H1 (cell line): Measurements from ENCODE around the gene SGK1. TPM values are rescaled to one million over a fixed set of nuclear protein-coding genes. Genes with fewer than 3 reads are reported as not detected.

Source experiments
- CTCF ChIA-PET: fragments of 300-600 bp; sonication (Branson Sonifier 250); formaldehyde crosslinking; loops from one replicate; lab custom pipeline; 2021; ENCODE audit not compliant: partially characterized antibody; lab: Charles Lee
- POLR2A ChIA-PET: fragments of 300-600 bp; sonication (Branson Sonifier 250); formaldehyde crosslinking; loops from one replicate; lab custom pipeline; 2021; ENCODE audit warnings: inconsistent platforms; ENCODE audit not compliant: partially characterized antibody; lab: Charles Lee
- DNase-seq, 2 experiments: peaks; one replicate each; pipeline versions ENCODE4 v3.0.0 to v3.0.0-alpha.2; 2010 to 2022; ENCODE audit warnings: low spot score in 2 of 2, low read depth in 1 of 2, mixed read lengths in 1 of 2
- FAIRE-seq: peaks from 2 replicates; lab custom pipeline; 2011; peaks lifted over from hg19 to GRCh38; lab: Jason Lieb, UNC
- H2AFZ ChIP-seq: 2 replicates; pipeline ENCODE4 v1.8.1; 2012; ENCODE audit warnings: low read length, inconsistent platforms
- H2AK5ac ChIP-seq: 2 replicates; pipeline ENCODE4 v1.6.1; 2013; ENCODE audit warnings: low read depth, low read length
- H2BK120ac ChIP-seq: replicated peaks from 2 replicates; pipeline ENCODE3; 2013; ENCODE audit warnings: low read depth, low read length, inconsistent platforms
- H2BK12ac ChIP-seq: 2 replicates; pipeline ENCODE4 v1.6.1; 2013; ENCODE audit warnings: low read depth, low read length
- H2BK15ac ChIP-seq: 2 replicates; pipeline ENCODE4 v1.6.1; 2013; ENCODE audit warnings: low read length
- H2BK20ac ChIP-seq: 2 replicates; pipeline ENCODE4 v1.6.1; 2013; ENCODE audit warnings: low read length
- H2BK5ac ChIP-seq: 2 replicates; pipeline ENCODE4 v1.6.1; 2013; ENCODE audit warnings: low read depth, low read length
- H3K14ac ChIP-seq: 2 replicates; pipeline ENCODE4 v1.6.1; 2013; ENCODE audit warnings: inconsistent platforms; ENCODE audit not compliant: insufficient read length
- H3K18ac ChIP-seq: 2 replicates; pipeline ENCODE4 v1.6.1; 2013; ENCODE audit warnings: low read length; ENCODE audit errors: extremely low read depth
- H3K23ac ChIP-seq: 2 replicates; pipeline ENCODE4 v1.6.1; 2013; ENCODE audit warnings: inconsistent platforms; ENCODE audit not compliant: insufficient read length
- H3K23me2 ChIP-seq: 2 replicates; pipeline ENCODE4 v1.6.1; 2013; ENCODE audit warnings: low read depth, low read length
- H3K27ac ChIP-seq: 2 replicates; pipeline ENCODE4 v1.6.1; 2011; ENCODE audit warnings: low read depth, low read length, inconsistent platforms
- H3K27me3 ChIP-seq, 4 experiments: replicated peaks in 1 of 4; 1 replicate in 1 of 4; 2 replicates in 3 of 4; pipeline versions ENCODE4 v1.6.1 to v1.8.1; 2011 to 2013; ENCODE audit warnings: low read length in 3 of 4, mild to moderate bottlenecking in 3 of 4, inconsistent platforms in 2 of 4, mixed read lengths in 2 of 4, moderate library complexity in 1 of 4; ENCODE audit not compliant: control insufficient read depth in 3 of 4, insufficient read depth in 3 of 4; ENCODE audit errors: extremely low read depth in 1 of 4
- H3K36me3 ChIP-seq, 4 experiments: 2 replicates each; pipeline versions ENCODE4 v1.6.1 to v1.8.1; 2011 to 2013; ENCODE audit warnings: mild to moderate bottlenecking in 4 of 4, low read length in 3 of 4, moderate library complexity in 2 of 4, control low read depth in 1 of 4, inconsistent platforms in 1 of 4; ENCODE audit not compliant: insufficient read depth in 4 of 4, control insufficient read depth in 2 of 4
- H3K4ac ChIP-seq: replicated peaks from 2 replicates; pipeline ENCODE3; 2013; ENCODE audit warnings: low read length, low read depth, mixed read lengths, inconsistent platforms; ENCODE audit not compliant: insufficient read length
- H3K4me1 ChIP-seq, 4 experiments: replicated peaks in 1 of 4; 1 replicate in 1 of 4; 2 replicates in 3 of 4; pipeline versions ENCODE4 v1.6.1 to v1.8.1; 2011 to 2013; ENCODE audit warnings: low read length in 3 of 4, inconsistent platforms in 2 of 4, mixed read lengths in 1 of 4; ENCODE audit not compliant: insufficient read depth in 4 of 4, control insufficient read depth in 3 of 4
- H3K4me2 ChIP-seq, 2 experiments: 2 replicates each; pipeline versions ENCODE4 v1.6.1 to v1.8.1; 2011 to 2013; ENCODE audit warnings: low read depth in 2 of 2, low read length in 2 of 2, control low read depth in 1 of 2, inconsistent platforms in 1 of 2, mild to moderate bottlenecking in 1 of 2; ENCODE audit not compliant: insufficient read depth in 1 of 2
- H3K4me3 ChIP-seq, 4 experiments: fragments of 200-600, 300-600 bp in 1 of 4; sonication (generic), shearing (Covaris generic), sonication (Bioruptor Twin) in 1 of 4; 2 replicates each; pipeline versions ENCODE4 v1.5.1 to v1.8.1; 2011 to 2016; ENCODE audit warnings: low read length in 4 of 4, low read depth in 3 of 4, control low read depth in 2 of 4, inconsistent platforms in 2 of 4, mild to moderate bottlenecking in 2 of 4, mixed read lengths in 1 of 4, moderate library complexity in 1 of 4; ENCODE audit not compliant: insufficient read depth in 2 of 4; ENCODE audit errors: extremely low read depth in 1 of 4
- H3K56ac ChIP-seq: replicated peaks from 2 replicates; pipeline ENCODE3; 2013; ENCODE audit warnings: low read depth, mild to moderate bottlenecking, mixed read lengths, low read length, inconsistent platforms; ENCODE audit not compliant: insufficient read length
- H3K79me1 ChIP-seq: 2 replicates; pipeline ENCODE4 v1.6.1; 2013; ENCODE audit warnings: low read depth, low read length, control low read depth
- H3K79me2 ChIP-seq, 2 experiments: 2 replicates each; pipeline versions ENCODE4 v1.6.1 to v1.8.1; 2012 to 2013; ENCODE audit warnings: low read length in 2 of 2, mild to moderate bottlenecking in 2 of 2, inconsistent platforms in 1 of 2; ENCODE audit not compliant: insufficient read depth in 2 of 2, control insufficient read depth in 1 of 2
- H3K9ac ChIP-seq, 4 experiments: replicated peaks in 1 of 4; 1 replicate in 1 of 4; 2 replicates in 3 of 4; pipeline versions ENCODE4 v1.6.1 to v1.8.1; 2011 to 2013; ENCODE audit warnings: low read depth in 3 of 4, low read length in 3 of 4, control low read depth in 2 of 4, mild to moderate bottlenecking in 2 of 4, moderate library complexity in 2 of 4, inconsistent platforms in 1 of 4; ENCODE audit errors: extremely low read depth in 1 of 4
- H3K9me3 ChIP-seq, 2 experiments: 2 replicates each; pipeline versions ENCODE4 v1.6.1 to v1.8.1; 2012 to 2013; ENCODE audit warnings: mild to moderate bottlenecking in 2 of 2, moderate library complexity in 2 of 2, control low read depth in 1 of 2, inconsistent platforms in 1 of 2, low read depth in 1 of 2, low read length in 1 of 2, mixed read lengths in 1 of 2; ENCODE audit not compliant: insufficient read depth in 2 of 2
- H4K20me1 ChIP-seq, 2 experiments: replicated peaks in 1 of 2; 2 replicates each; pipeline versions ENCODE3 to v1.8.1; 2011 to 2013; ENCODE audit warnings: inconsistent platforms in 2 of 2, low read length in 2 of 2, mild to moderate bottlenecking in 1 of 2; ENCODE audit not compliant: insufficient read depth in 2 of 2, control insufficient read depth in 1 of 2
- H4K5ac ChIP-seq: 2 replicates; pipeline ENCODE4 v1.6.1; 2013; ENCODE audit warnings: low read length, low read depth, mixed read lengths, inconsistent platforms; ENCODE audit not compliant: insufficient read length
- H4K8ac ChIP-seq: 2 replicates; pipeline ENCODE4 v1.8.0; 2013; ENCODE audit warnings: mild to moderate bottlenecking, moderate library complexity, low read length, inconsistent platforms; ENCODE audit not compliant: insufficient read depth; ENCODE audit errors: extremely low read depth
- H4K91ac ChIP-seq: replicated peaks from 2 replicates; pipeline ENCODE3; 2013; ENCODE audit warnings: low read length, mixed read lengths, inconsistent platforms; ENCODE audit not compliant: insufficient read length
- BCL11A ChIP-seq, 2 experiments: IDR thresholded peaks; one replicate each; pipeline ENCODE4 v1.6.1; 2011; ENCODE audit warnings: low read depth in 2 of 2, low read length in 2 of 2, mild to moderate bottlenecking in 2 of 2
- EP300 ChIP-seq, 2 experiments: IDR thresholded peaks; 1 replicate in 1 of 2; 2 replicates in 1 of 2; pipeline ENCODE4 v1.6.1; 2011 to 2012; ENCODE audit warnings: low read depth in 2 of 2, low read length in 2 of 2, mild to moderate bottlenecking in 2 of 2, borderline replicate concordance in 1 of 2, inconsistent platforms in 1 of 2, moderate library complexity in 1 of 2
- EZH2 ChIP-seq: fragments of 200-600 bp; sonication (generic); IDR thresholded peaks from 2 replicates; pipeline ENCODE4 v1.7.1; 2012; ENCODE audit warnings: low read depth, mild to moderate bottlenecking, moderate library complexity, low read length, inconsistent platforms; ENCODE audit not compliant: severe bottlenecking
- KDM1A ChIP-seq: fragments of 200-600, 300-600 bp; sonication (generic); IDR thresholded peaks from 2 replicates; pipeline ENCODE4 v1.7.1; 2016; ENCODE audit warnings: mild to moderate bottlenecking, low read length, borderline replicate concordance
- KDM4A ChIP-seq: IDR thresholded peaks from one replicate; pipeline ENCODE4 v1.7.1; 2012; ENCODE audit warnings: low read depth, mild to moderate bottlenecking, moderate library complexity, low read length, inconsistent platforms; ENCODE audit not compliant: severe bottlenecking
- MAFK ChIP-seq: IDR thresholded peaks from 2 replicates; pipeline ENCODE4 v1.6.1; 2012; ENCODE audit warnings: low read depth, mild to moderate bottlenecking, improper control_type of control experiment, low read length
- ZNF274 ChIP-seq: IDR thresholded peaks from 2 replicates; pipeline ENCODE4 v1.7.0; 2012; ENCODE audit warnings: low read length, borderline replicate concordance; ENCODE audit errors: extremely low read depth
- WGBS, 2 experiments: shearing (Covaris generic) in 1 of 2; methylation state at CpG; one replicate each; pipeline versions ENCODE4 v1.1.6 to v1.1.7; 2013 to 2015; ENCODE audit warnings: low lambda C conversion rate in 2 of 2, mixed read lengths in 2 of 2, inconsistent platforms in 1 of 2, low coverage in 1 of 2, missing lambda C conversion rate in 1 of 2; ENCODE audit not compliant: insufficient replicate concordance in 2 of 2, insufficient coverage in 1 of 2, insufficient read length in 1 of 2; ENCODE audit errors: extremely low coverage in 1 of 2, missing lambda C conversion rate in 1 of 2; 5-methylcytosine and 5-hydroxymethylcytosine counted together
- polyA plus RNA-seq, 7 experiments: library from polyadenylated mRNA; depleted of rRNA in 3 of 7; stranded (reverse) in 5 of 7; unstranded in 2 of 7; fragments of >200 nt in 5 of 7; fragments of 200-250 nt in 2 of 7; gene quantifications; 1 replicate in 5 of 7; 2 replicates in 1 of 7; 4 replicates in 1 of 7; pipeline versions ENCODE4 v1.2.1 to v1.2.3, GENCODE V29; 2011 to 2013; ENCODE audit warnings: missing spikeins in 2 of 7, mixed read lengths in 2 of 7
- total RNA-seq: library from RNA; stranded (reverse); fragmentation: NEBNext Ultra II Directional; extraction: Animal tissue kit (Norgen Biotek cat#: 25700); gene quantifications from 2 replicates; pipeline ENCODE4 v1.2.1, GENCODE V29; 2021

Gene SGK1
- total and polyA plus RNA-seq, 2 of the 8 experiments (the other 6 are each of a cell fraction or from before 2014, with no cell fraction given): 14.5 to 18.4 TPM

GRCh38 chr6:134240665-134241431 is 77.1 kb downstream of the SGK1 start:
- H3K56ac ChIP-seq: no peak overlapping the region
- H3K23me2 ChIP-seq: no peaks in the 10 kb centered on the region
- WGBS, 2 experiments: 89% methylated on average over 9 of the region's 9 CpGs; no CpG with 5 or more reads in 1 of the 2 experiments
- ChIA-PET POLR2A (no interaction called here), CTCF (interaction anchor here (1.1 kb wide), 1 partner anchor 74 kb away, joined by 4 read pairs; no protein-coding TSS in a partner anchor)
- no peak overlapping the region for H3K18ac ChIP-seq
- no peak overlapping the region for H3K14ac ChIP-seq
- H2BK12ac ChIP-seq: no peak overlapping the region
- H3K27ac ChIP-seq: no peak overlapping the region
- no peaks in the 10 kb centered on the region for H3K4me1 ChIP-seq
- H2BK120ac ChIP-seq: no peak overlapping the region
- no peaks in the 10 kb centered on the region for H3K9me3 ChIP-seq
- FAIRE-seq: no peak
- H2BK15ac ChIP-seq: no peak overlapping the region
- H3K23ac ChIP-seq: no peak overlapping the region
- H2AFZ ChIP-seq: no peak overlapping the region
- no peak overlapping the region for H4K91ac ChIP-seq
- no peaks in the 10 kb centered on the region for H3K79me1 ChIP-seq
- H2BK5ac ChIP-seq: no peak overlapping the region
- H3K36me3 ChIP-seq: no peaks in the 10 kb centered on the region
- no peak overlapping the region for H2BK20ac ChIP-seq
- no peak overlapping the region for H3K4me2 ChIP-seq
- DNase-seq: no peak
- H3K9ac ChIP-seq: no peak overlapping the region
- TF ChIP-seq KDM1A (no peak), ZNF274 (no peak), EP300 (IDR thresholded peaks at IDR 0.05; ENCODE audit: borderline replicate concordance in 1 of 2, low read depth in 2 of 2, low read length in 2 of 2) (no peak), MAFK (no peak), BCL11A (IDR thresholded peaks at IDR 0.05; ENCODE audit: low read depth in 2 of 2, low read length in 2 of 2) (no peak), KDM4A (no peak), EZH2 (no peak)
- H4K5ac ChIP-seq: no peak overlapping the region
- no peak overlapping the region for H2AK5ac ChIP-seq
- H4K8ac ChIP-seq: no peak overlapping the region
- H3K4me3 ChIP-seq: no peak overlapping the region
- no peaks in the 10 kb centered on the region; a peak in 1 of 7 replicates for H3K27me3 ChIP-seq
- no peaks in the 10 kb centered on the region for H3K79me2 ChIP-seq
- H3K4ac ChIP-seq: no peak overlapping the region
- no peaks in the 10 kb centered on the region for H4K20me1 ChIP-seq
